PFSK-1 (cell line): ENCODE results near the gene HDDC2.

Experiments used
- POLR2AphosphoS5 ChIP-seq: IDR thresholded peaks from 2 replicates; pipeline ENCODE4 v1.6.1; 2012; ENCODE audit warnings: low read depth, mild to moderate bottlenecking, control low read depth, low read length, moderate library complexity
- REST ChIP-seq, 2 experiments: IDR thresholded peaks; 2 replicates each; pipeline versions ENCODE4 v1.6.1 to v1.8.0; 2011 to 2012; ENCODE audit warnings: low read depth in 2 of 2, low read length in 2 of 2, control low read depth in 1 of 2, inconsistent platforms in 1 of 2, mild to moderate bottlenecking in 1 of 2, moderate library complexity in 1 of 2; ENCODE audit not compliant: insufficient read depth in 1 of 2
- SIN3A ChIP-seq: IDR thresholded peaks from 2 replicates; pipeline ENCODE4 v1.6.1; 2012; ENCODE audit warnings: mild to moderate bottlenecking, low read length, moderate library complexity, borderline replicate concordance; ENCODE audit not compliant: insufficient read depth
- TAF1 ChIP-seq: IDR thresholded peaks from 2 replicates; pipeline ENCODE4 v1.6.1; 2012; ENCODE audit warnings: low read length, control low read depth, borderline replicate concordance; ENCODE audit not compliant: insufficient read depth

GRCh38 chr6:125232466-125232865 lies 69.3 kb downstream of the HDDC2 start:
- TF ChIP-seq REST (IDR thresholded peaks at IDR 0.05; ENCODE audit: insufficient read depth in 1 of 2, low read depth in 2 of 2, low read length in 2 of 2) (no peak), POLR2AphosphoS5 (no peak), SIN3A (no peak), TAF1 (no peak)
